Kidney epithelial cell (primary cell): ENCODE data around the gene RELT. TPM values are rescaled to one million over a fixed set of nuclear protein-coding genes. Genes with fewer than 3 reads are reported as not detected.
A peak's percentile ranks its signal among the peaks of the same experiment; 100 is the strongest.

ENCODE experiments used
- DNase-seq: peaks from one replicate; pipeline ENCODE4 v3.0.0-alpha.2; 2010; ENCODE audit warnings: low read depth
- H3K27me3 ChIP-seq: 2 replicates; pipeline ENCODE4 v1.6.0; 2011; ENCODE audit warnings: low read length; ENCODE audit not compliant: control insufficient read depth, insufficient read depth
- H3K36me3 ChIP-seq: 2 replicates; pipeline ENCODE4 v1.5.1; 2011; ENCODE audit warnings: low read length; ENCODE audit not compliant: control insufficient read depth, insufficient read depth
- H3K4me3 ChIP-seq: 2 replicates; pipeline ENCODE4 v1.5.1; 2011; ENCODE audit warnings: low read depth, mild to moderate bottlenecking, control low read depth, low read length
- CTCF ChIP-seq: IDR thresholded peaks from 2 replicates; pipeline ENCODE4 v1.5.1; 2011; ENCODE audit warnings: mild to moderate bottlenecking, moderate library complexity, low read length, control low read depth, inconsistent platforms; ENCODE audit not compliant: insufficient read depth, poor library complexity, severe bottlenecking
- total RNA-seq: library from RNA; depleted of rRNA; stranded (reverse); fragments of >200 nt; gene quantifications from 2 replicates; pipeline ENCODE4 v1.2.3, GENCODE V29; 2015

The RELT gene
- 7.5 and 8.0 TPM in 2 replicates for total RNA-seq

- peak; percentile 65 for TF ChIP-seq CTCF
- peak; percentile 57 for DNase-seq
- H3K27me3 ChIP-seq: no peaks in the 10 kb centered on the region
- no peaks in the 10 kb centered on the region for H3K36me3 ChIP-seq
- H3K4me3 ChIP-seq: peak within 1 kb of the TSS; percentile 94
These were observed at the start of gene RELT for GRCh38 chr11:73376160-73376802. TSS of gene RELT (plus strand) at chr11:73376399. CDS start at chr11:73389137, 12,738 bp downstream.

GRCh38 chr11:73326929-73327811 lies 49.0 kb upstream of the RELT start:
- no peaks in the 10 kb centered on the region for H3K36me3 ChIP-seq
- no peak overlapping the region for H3K4me3 ChIP-seq
- no peak for DNase-seq
- no peaks in the 10 kb centered on the region for H3K27me3 ChIP-seq
- TF ChIP-seq CTCF: no peak

GRCh38 chr11:73327812-73328364 lies 48.3 kb upstream of the RELT start:
- no peak for DNase-seq
- no peak for TF ChIP-seq CTCF
- H3K27me3 ChIP-seq: no peaks in the 10 kb centered on the region
- no peak overlapping the region for H3K4me3 ChIP-seq
- no peaks in the 10 kb centered on the region for H3K36me3 ChIP-seq

- TF ChIP-seq CTCF: peak; percentile 64
- Histone ChIP-seq H3K27me3 (no peaks in the 10 kb centered on the region), H3K36me3 (no peaks in the 10 kb centered on the region), H3K4me3 (no peak overlapping the region)
- no peak for DNase-seq
These were observed 45.6 kb upstream of the RELT start for GRCh38 chr11:73330569-73331093.

- H3K27me3 ChIP-seq: no peaks in the 10 kb centered on the region
- H3K36me3 ChIP-seq: no peaks in the 10 kb centered on the region
- no peak for TF ChIP-seq CTCF
- no peak for DNase-seq
- H3K4me3 ChIP-seq: no peak overlapping the region
These were observed 44.9 kb upstream of the RELT start for GRCh38 chr11:73331138-73331916.
